H1 (cell line): Measurements from ENCODE around the gene ZNF8. TPM values are rescaled to one million over a fixed set of nuclear protein-coding genes. Genes with fewer than 3 reads are reported as not detected.
A peak's percentile ranks its signal among the peaks of the same experiment; 100 is the strongest.

Experiments
- BCL11A ChIP-seq, 2 experiments: IDR thresholded peaks; one replicate each; pipeline ENCODE4 v1.6.1; 2011; ENCODE audit warnings: low read depth in 2 of 2, low read length in 2 of 2, mild to moderate bottlenecking in 2 of 2
- CHD2 ChIP-seq: IDR thresholded peaks from 2 replicates; pipeline ENCODE4 v1.6.1; 2012; ENCODE audit warnings: low read length, improper control_type of control experiment
- HDAC6 ChIP-seq: IDR thresholded peaks from one replicate; pipeline ENCODE4 v1.7.1; 2012; ENCODE audit warnings: low read depth, mild to moderate bottlenecking, inconsistent platforms, low read length, moderate library complexity
- POLR2A ChIP-seq, 2 experiments: IDR thresholded peaks; 1 replicate in 1 of 2; 2 replicates in 1 of 2; pipeline ENCODE4 v1.6.1; 2011; ENCODE audit warnings: low read depth in 2 of 2, low read length in 2 of 2, mild to moderate bottlenecking in 2 of 2; ENCODE audit errors: control extremely low read depth in 1 of 2
- POLR2AphosphoS5 ChIP-seq: IDR thresholded peaks from 2 replicates; pipeline ENCODE4 v1.6.1; 2011; ENCODE audit warnings: low read depth, low read length
- RBBP5 ChIP-seq: IDR thresholded peaks from 2 replicates; pipeline ENCODE4 v1.7.1; 2012; ENCODE audit warnings: low read depth, mild to moderate bottlenecking, inconsistent platforms, low read length, moderate library complexity, borderline replicate concordance
- SP1 ChIP-seq: IDR thresholded peaks from 2 replicates; pipeline ENCODE4 v1.6.1; 2011; ENCODE audit warnings: low read depth, low read length
- SP4 ChIP-seq: IDR thresholded peaks from 2 replicates; pipeline ENCODE4 v1.6.1; 2012; ENCODE audit warnings: low read length, inconsistent platforms
- TCF12 ChIP-seq: IDR thresholded peaks from 2 replicates; pipeline ENCODE4 v1.6.1; 2011; ENCODE audit warnings: low read depth, mild to moderate bottlenecking, low read length
- polyA plus RNA-seq, 7 experiments: library from polyadenylated mRNA; depleted of rRNA in 3 of 7; stranded (reverse) in 5 of 7; unstranded in 2 of 7; fragments of >200 nt in 5 of 7; fragments of 200-250 nt in 2 of 7; gene quantifications; 1 replicate in 5 of 7; 2 replicates in 1 of 7; 4 replicates in 1 of 7; pipeline versions ENCODE4 v1.2.1 to v1.2.3, GENCODE V29; 2011 to 2013; ENCODE audit warnings: missing spikeins in 2 of 7, mixed read lengths in 2 of 7
- total RNA-seq: library from RNA; stranded (reverse); fragmentation: NEBNext Ultra II Directional; extraction: Animal tissue kit (Norgen Biotek cat#: 25700); gene quantifications from 2 replicates; pipeline ENCODE4 v1.2.1, GENCODE V29; 2021
- TF ChIP-seq, protein P1 (sequence below): IDR thresholded peaks from 2 replicates; pipeline ENCODE4 v1.6.1; 2011; ENCODE audit warnings: low read length, improper control_type of control experiment

ZNF8 gene
- total and polyA plus RNA-seq, 2 of the 8 experiments (the other 6 are each of a cell fraction or from before 2014, with no cell fraction given): 9.2 to 21.5 TPM

DNA sequence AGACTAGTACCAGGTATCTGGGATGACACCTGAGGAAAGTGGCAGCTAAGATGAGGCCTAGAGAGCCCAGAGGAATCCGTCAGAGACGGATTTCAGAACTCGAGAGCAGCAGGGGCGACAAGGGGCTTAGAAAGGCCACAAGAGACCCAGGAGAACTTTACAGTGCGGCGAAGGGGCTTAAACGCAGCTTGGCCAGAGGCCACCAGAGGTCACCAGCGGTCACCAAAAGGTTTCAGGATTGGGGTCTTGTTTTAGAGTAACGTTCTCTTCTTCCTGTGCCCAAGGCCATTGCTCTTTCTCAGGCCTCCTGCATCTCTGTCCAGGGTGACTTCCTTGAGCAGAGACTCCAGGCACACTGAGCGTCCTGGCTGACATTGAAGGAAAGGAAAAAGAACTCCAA lies 50.2 kb downstream of the ZNF8 start (continued):
- TF ChIP-seq SP1: 0 out of 2 replicates have a peak, but pooled peaks have one; percentile 26
- TF ChIP-seq BCL11A (IDR thresholded peaks at IDR 0.05; ENCODE audit: low read depth in 2 of 2, low read length in 2 of 2): no peak
- TF ChIP-seq CHD2: no peak
- TF ChIP-seq SP4: no peak
- TF ChIP-seq POLR2AphosphoS5: no peak
- TF ChIP-seq, protein P1, sequence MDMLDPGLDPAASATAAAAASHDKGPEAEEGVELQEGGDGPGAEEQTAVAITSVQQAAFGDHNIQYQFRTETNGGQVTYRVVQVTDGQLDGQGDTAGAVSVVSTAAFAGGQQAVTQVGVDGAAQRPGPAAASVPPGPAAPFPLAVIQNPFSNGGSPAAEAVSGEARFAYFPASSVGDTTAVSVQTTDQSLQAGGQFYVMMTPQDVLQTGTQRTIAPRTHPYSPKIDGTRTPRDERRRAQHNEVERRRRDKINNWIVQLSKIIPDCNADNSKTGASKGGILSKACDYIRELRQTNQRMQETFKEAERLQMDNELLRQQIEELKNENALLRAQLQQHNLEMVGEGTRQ: no peak
- TF ChIP-seq POLR2A (IDR thresholded peaks at IDR 0.05; ENCODE audit: control extremely low read depth in 1 of 2, low read depth in 2 of 2, low read length in 2 of 2): no peak
- no peak for TF ChIP-seq RBBP5
- no peak for TF ChIP-seq TCF12
- no peak for TF ChIP-seq HDAC6
